OCI-LY7 (cell line): ENCODE measurements around the gene SLC4A3. TPM values are rescaled to one million over a fixed set of nuclear protein-coding genes. Genes with fewer than 3 reads are reported as not detected.

Source experiments
- BruUV-seq: library from RNA; stranded (reverse); fragments of 400-500 nt; replicated peaks from 2 replicates; lab custom pipeline; 2021; lab: Mats Ljungman, UMichigan
- CTCF ChIA-PET: fragments of 300-600 bp; sonication (Branson Sonifier 250); formaldehyde crosslinking; loops from one replicate; lab custom pipeline; 2022; ENCODE audit warnings: antibody characterized with exemption; ENCODE audit not compliant: unreplicated experiment; lab: Charles Lee
- POLR2A ChIA-PET: fragments of 300-600 bp; sonication (Branson Sonifier 250); formaldehyde crosslinking; loops from one replicate; lab custom pipeline; 2022; ENCODE audit warnings: antibody characterized with exemption; lab: Charles Lee
- DNase-seq: peaks from one replicate; pipeline ENCODE4 v3.0.0-alpha.2; 2015; ENCODE audit warnings: low spot score
- H2AFZ ChIP-seq: fragments of 200-600 bp; sonication (generic), shearing (Covaris generic); 2 replicates; pipeline ENCODE4 v1.6.1; 2014; ENCODE audit warnings: mild to moderate bottlenecking, antibody characterized with exemption, low read length, moderate library complexity
- H3K27ac ChIP-seq: fragments of 200-600 bp; sonication (generic); 2 replicates; pipeline ENCODE4 v1.5.1; 2014; ENCODE audit warnings: mixed run types, low read depth, mild to moderate bottlenecking, moderate library complexity, low read length, inconsistent platforms; ENCODE audit not compliant: poor library complexity, severe bottlenecking
- H3K36me3 ChIP-seq: fragments of 200-600 bp; sonication (generic); 2 replicates; pipeline ENCODE4 v1.6.1; 2014; ENCODE audit warnings: mild to moderate bottlenecking, antibody characterized with exemption, low read length, moderate library complexity, mixed read lengths; ENCODE audit not compliant: insufficient read depth
- H3K4me1 ChIP-seq: fragments of 200-600 bp; sonication (generic); 2 replicates; pipeline ENCODE4 v1.5.1; 2014; ENCODE audit warnings: mild to moderate bottlenecking, low read length; ENCODE audit not compliant: insufficient read depth, poor library complexity, severe bottlenecking
- H3K4me2 ChIP-seq: fragments of 200-600 bp; sonication (generic); 2 replicates; pipeline ENCODE4 v1.6.1; 2014; ENCODE audit warnings: mild to moderate bottlenecking, low read length
- H3K4me3 ChIP-seq: fragments of 200-600 bp; sonication (generic); 2 replicates; pipeline ENCODE4 v1.5.1; 2014; ENCODE audit warnings: mild to moderate bottlenecking, low read depth, low read length; ENCODE audit not compliant: poor library complexity, severe bottlenecking
- H3K79me2 ChIP-seq: fragments of 200-600 bp; sonication (generic); 2 replicates; pipeline ENCODE4 v1.6.1; 2016; ENCODE audit warnings: low read depth, mild to moderate bottlenecking, low read length, moderate library complexity, mixed read lengths; ENCODE audit not compliant: insufficient read depth
- H3K9me2 ChIP-seq: fragments of 200-600 bp; sonication (generic); 2 replicates; pipeline ENCODE4 v1.6.1; 2016; ENCODE audit warnings: mild to moderate bottlenecking, low read length, mixed read lengths; ENCODE audit not compliant: insufficient read depth
- H3K9me3 ChIP-seq: fragments of 200-600 bp; sonication (generic); 2 replicates; pipeline ENCODE4 v1.6.1; 2014; ENCODE audit warnings: mild to moderate bottlenecking, mixed run types, low read length, mixed read lengths
- H4K20me1 ChIP-seq: fragments of 200-600 bp; sonication (generic); 2 replicates; pipeline ENCODE4 v1.6.1; 2014; ENCODE audit warnings: mild to moderate bottlenecking, antibody characterized with exemption, low read length, moderate library complexity, mixed read lengths; ENCODE audit not compliant: insufficient read depth
- EZH2phosphoT487 ChIP-seq: fragments of 200-600 bp; sonication (generic); IDR thresholded peaks from 2 replicates; pipeline ENCODE4 v1.6.1; 2018; ENCODE audit warnings: low read depth, borderline replicate concordance, mild to moderate bottlenecking, mixed run types, antibody characterized with exemption, low read length, moderate library complexity, mixed read lengths
- intact Hi-C: fragments of 100-400 bp; cut with micrococcal nuclease; formaldehyde crosslinking; loops from one replicate; pipeline ENCODE4 v1.10.0; 2022; ENCODE audit not compliant: unreplicated experiment
- small RNA-seq: library from RNA; depleted of rRNA; stranded (forward); fragments of <200 nt; gene quantifications from one replicate; pipeline ENCODE3, GENCODE V24; 2014
- total RNA-seq, 2 experiments: library from RNA; depleted of rRNA in 1 of 2; stranded (reverse); fragments of >200 nt in 1 of 2; shearing (Covaris generic) in 1 of 2; gene quantifications; 2 replicates each; pipeline ENCODE4 v1.2.3, GENCODE V29; 2014 to 2022
- TF ChIP-seq, protein P1 (sequence below): fragments of 200-600 bp; sonication (generic); conservative IDR thresholded peaks from 2 replicates; pipeline ENCODE4 v1.5.1; 2014; ENCODE audit warnings: mild to moderate bottlenecking, antibody characterized with exemption, low read length, moderate library complexity, mixed read lengths

SLC4A3 gene
- total RNA-seq, 2 experiments from 2014 or later = not detected

DNA sequence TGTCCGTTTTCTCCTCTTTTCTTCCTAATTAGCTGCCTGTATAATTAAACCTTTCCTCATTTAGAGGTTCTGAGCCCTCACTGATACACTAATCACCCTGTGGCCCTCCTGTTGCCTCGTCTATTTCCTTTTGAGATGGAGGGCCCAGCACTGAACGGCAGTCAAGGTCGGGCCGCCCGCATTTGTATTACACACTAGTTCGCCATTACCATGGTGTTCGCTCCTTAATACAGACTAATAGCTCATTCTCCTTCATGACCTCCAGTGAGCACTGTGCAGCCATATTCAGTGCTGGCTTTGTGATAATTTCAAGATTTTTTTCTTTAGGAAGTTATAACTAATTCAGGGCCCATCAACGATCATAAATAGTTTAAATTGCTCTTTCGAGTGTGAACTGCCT, 64.1 kb downstream of the SLC4A3 start:
- Histone ChIP-seq H4K20me1 (no peaks in the 10 kb centered on the region), H3K79me2 (no peaks in the 10 kb centered on the region), H2AFZ (no peak overlapping the region), H3K9me2 (no peaks in the 10 kb centered on the region), H3K4me1 (no peaks in the 10 kb centered on the region), H3K36me3 (no peaks in the 10 kb centered on the region), H3K9me3 (no peaks in the 10 kb centered on the region), H3K4me3 (no peak overlapping the region), H3K27ac (no peak overlapping the region), H3K4me2 (no peak overlapping the region)
- DNase-seq = no peak
- no TSS peak for BruUV-seq
- ChIA-PET CTCF (no interaction called here), POLR2A (no interaction called here)
- TF ChIP-seq EZH2phosphoT487 = no peak
- TF ChIP-seq, protein P1, sequence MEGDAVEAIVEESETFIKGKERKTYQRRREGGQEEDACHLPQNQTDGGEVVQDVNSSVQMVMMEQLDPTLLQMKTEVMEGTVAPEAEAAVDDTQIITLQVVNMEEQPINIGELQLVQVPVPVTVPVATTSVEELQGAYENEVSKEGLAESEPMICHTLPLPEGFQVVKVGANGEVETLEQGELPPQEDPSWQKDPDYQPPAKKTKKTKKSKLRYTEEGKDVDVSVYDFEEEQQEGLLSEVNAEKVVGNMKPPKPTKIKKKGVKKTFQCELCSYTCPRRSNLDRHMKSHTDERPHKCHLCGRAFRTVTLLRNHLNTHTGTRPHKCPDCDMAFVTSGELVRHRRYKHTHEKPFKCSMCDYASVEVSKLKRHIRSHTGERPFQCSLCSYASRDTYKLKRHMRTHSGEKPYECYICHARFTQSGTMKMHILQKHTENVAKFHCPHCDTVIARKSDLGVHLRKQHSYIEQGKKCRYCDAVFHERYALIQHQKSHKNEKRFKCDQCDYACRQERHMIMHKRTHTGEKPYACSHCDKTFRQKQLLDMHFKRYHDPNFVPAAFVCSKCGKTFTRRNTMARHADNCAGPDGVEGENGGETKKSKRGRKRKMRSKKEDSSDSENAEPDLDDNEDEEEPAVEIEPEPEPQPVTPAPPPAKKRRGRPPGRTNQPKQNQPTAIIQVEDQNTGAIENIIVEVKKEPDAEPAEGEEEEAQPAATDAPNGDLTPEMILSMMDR = no peak
- intact Hi-C loops = no loop called here

Small RNA genes lying within 50 kb of the gene (small RNA-seq; reads per million reads assigned to genes)
- gene RN7SKP213 = 0.83 reads per million, percentile 38 among the genes with 10 or more reads in this experiment

Other genes with a start within 250 kb of the SLC4A3 start
- gene DNPEP, start 239.7 kb upstream of the SLC4A3 start, total RNA-seq (2014; rRNA removed; shearing (Covaris generic)) = 39.3 and 40.5 TPM in 2 replicates
- 54.2 and 63.6 TPM in 2 replicates for gene DNPEP, start 239.7 kb upstream of the SLC4A3 start, total RNA-seq (2022)
- gene DES, start 209.3 kb upstream of the SLC4A3 start, total RNA-seq (2014; rRNA removed; shearing (Covaris generic)) = not detected in 2 replicates
- gene DES, start 209.3 kb upstream of the SLC4A3 start, total RNA-seq (2022) = not detected in 2 replicates
- 0.13 TPM in 1 of 2 replicates, not detected in the other for gene SPEG, start 192.8 kb upstream of the SLC4A3 start, total RNA-seq (2014; rRNA removed; shearing (Covaris generic))
- 0.35 and 0.46 TPM in 2 replicates for gene SPEG, start 192.8 kb upstream of the SLC4A3 start, total RNA-seq (2022)
- gene GMPPA, start 128.7 kb upstream of the SLC4A3 start, total RNA-seq (2014; rRNA removed; shearing (Covaris generic)) = 22.3 and 28.4 TPM in 2 replicates
- 42.9 and 46.4 TPM in 2 replicates for gene GMPPA, start 128.7 kb upstream of the SLC4A3 start, total RNA-seq (2022)
- gene ASIC4, start 113.1 kb upstream of the SLC4A3 start, total RNA-seq (2014; rRNA removed; shearing (Covaris generic)) = 0.39 and 0.73 TPM in 2 replicates
- 0.74 and 0.96 TPM in 2 replicates for gene ASIC4, start 113.1 kb upstream of the SLC4A3 start, total RNA-seq (2022)
- gene CHPF, start 83.8 kb upstream of the SLC4A3 start, total RNA-seq (2014; rRNA removed; shearing (Covaris generic)) = 14.5 and 24.1 TPM in 2 replicates
- 30.5 and 33.0 TPM in 2 replicates for gene CHPF, start 83.8 kb upstream of the SLC4A3 start, total RNA-seq (2022)
- gene TMEM198, start 83.6 kb upstream of the SLC4A3 start, total RNA-seq (2014; rRNA removed; shearing (Covaris generic)) = 1.4 and 2.5 TPM in 2 replicates
- gene TMEM198, start 83.6 kb upstream of the SLC4A3 start, total RNA-seq (2022) = 6.1 and 6.6 TPM in 2 replicates
- gene OBSL1, start 56.1 kb upstream of the SLC4A3 start, total RNA-seq (2014; rRNA removed; shearing (Covaris generic)) = 0.25 TPM in 1 of 2 replicates, not detected in the other
- gene OBSL1, start 56.1 kb upstream of the SLC4A3 start, total RNA-seq (2022) = 0.18 TPM in 1 of 2 replicates, not detected in the other
- gene INHA, start 55.3 kb upstream of the SLC4A3 start, total RNA-seq (2014; rRNA removed; shearing (Covaris generic)) = not detected in 2 replicates
- gene INHA, start 55.3 kb upstream of the SLC4A3 start, total RNA-seq (2022) = not detected in 2 replicates
- 16.5 and 26.5 TPM in 2 replicates for gene STK11IP, start 29.8 kb upstream of the SLC4A3 start, total RNA-seq (2014; rRNA removed; shearing (Covaris generic))
- gene STK11IP, start 29.8 kb upstream of the SLC4A3 start, total RNA-seq (2022) = 30.7 and 37.6 TPM in 2 replicates